B cell (primary cell): ENCODE data around the gene YEATS2. TPM values are rescaled to one million over a fixed set of nuclear protein-coding genes. Genes with fewer than 3 reads are reported as not detected.

Experiments used
- ATAC-seq: fragments of 200-7000 bp; cut with Tn5 transposase; one replicate; pipeline ENCODE4 v1.10.0; 2021; ENCODE audit warnings: low read depth, mild to moderate bottlenecking, moderate number of reproducible peaks, moderate library complexity
- CTCF ChIA-PET: fragments of 350-600 bp; sonication (Branson Sonifier 250); formaldehyde crosslinking; loops from one replicate; lab custom pipeline; 2021; ENCODE audit warnings: antibody characterized with exemption, inconsistent platforms; lab: Charles Lee
- POLR2A ChIA-PET: fragments of 350-600 bp; sonication (Branson Sonifier 250); formaldehyde crosslinking; loops from one replicate; lab custom pipeline; 2021; ENCODE audit warnings: antibody characterized with exemption; lab: Charles Lee
- DNase-seq: peaks from one replicate; pipeline ENCODE4 v3.0.0; 2013
- H2AFZ ChIP-seq: 2 replicates; pipeline ENCODE4 v1.6.1; 2012; ENCODE audit warnings: mild to moderate bottlenecking, low read depth, low read length; ENCODE audit not compliant: insufficient read depth, poor library complexity, severe bottlenecking
- H3K27ac ChIP-seq, 2 donors: 1 replicate in 1 of 2; 2 replicates in 1 of 2; pipeline ENCODE4 v1.5.1; 2012 to 2013; ENCODE audit warnings: low read length in 2 of 2, mild to moderate bottlenecking in 2 of 2, moderate library complexity in 1 of 2
- H3K27me3 ChIP-seq, 4 experiments: fragments of 200-600 bp in 1 of 4; sonication (generic) in 1 of 4; replicated peaks in 1 of 4; 1 replicate in 2 of 4; 2 replicates in 2 of 4; pipeline versions ENCODE4 v1.6.1 to v1.7.0; 2013 to 2016; ENCODE audit warnings: low read length in 3 of 4, mild to moderate bottlenecking in 2 of 4, mixed read lengths in 1 of 4, moderate library complexity in 1 of 4; ENCODE audit not compliant: insufficient read depth in 4 of 4, control insufficient read depth in 3 of 4; ENCODE audit errors: control extremely low read depth in 1 of 4
- H3K36me3 ChIP-seq, 2 experiments: replicated peaks in 1 of 2; 1 replicate in 1 of 2; 2 replicates in 1 of 2; pipeline versions ENCODE4 v1.6.1 to v1.7.1; 2013; ENCODE audit warnings: low read length in 1 of 2; ENCODE audit not compliant: insufficient read depth in 2 of 2, control insufficient read depth in 1 of 2; ENCODE audit errors: control extremely low read depth in 1 of 2, extremely low read depth in 1 of 2
- H3K4me1 ChIP-seq, 2 donors: fragments of 200-600 bp in 1 of 2; sonication (generic) in 1 of 2; 1 replicate in 1 of 2; 2 replicates in 1 of 2; pipeline versions ENCODE4 v1.5.1 to v1.6.1; 2013 to 2017; ENCODE audit warnings: low read length in 2 of 2; ENCODE audit not compliant: control insufficient read depth in 2 of 2, insufficient read depth in 2 of 2
- H3K4me2 ChIP-seq: replicated peaks from 2 replicates; pipeline ENCODE3; 2012; ENCODE audit warnings: mild to moderate bottlenecking, low read depth, low read length; ENCODE audit not compliant: poor library complexity, severe bottlenecking
- H3K4me3 ChIP-seq, 5 experiments: fragments of 200-600 bp in 1 of 5; sonication (generic) in 1 of 5; 1 replicate in 3 of 5; 2 replicates in 2 of 5; pipeline versions ENCODE4 v1.5.1 to v1.7.0; 2011 to 2016; ENCODE audit warnings: low read length in 4 of 5, mild to moderate bottlenecking in 4 of 5, low read depth in 2 of 5, control low read depth in 1 of 5, moderate library complexity in 1 of 5; ENCODE audit not compliant: insufficient read depth in 1 of 5; ENCODE audit errors: control extremely low read depth in 1 of 5, extremely low read depth in 1 of 5
- H3K79me2 ChIP-seq: fragments of 200-600 bp; sonication (generic); one replicate; pipeline ENCODE4 v1.6.0; 2016; ENCODE audit warnings: low read length; ENCODE audit not compliant: control insufficient read depth, insufficient read depth
- H3K9ac ChIP-seq: fragments of 200-600 bp; sonication (generic); 2 replicates; pipeline ENCODE4 v1.6.1; 2017; ENCODE audit warnings: mild to moderate bottlenecking, low read length, moderate library complexity
- H3K9me3 ChIP-seq, 3 donors: one replicate each; pipeline versions ENCODE4 v1.6.1 to v1.7.1; 2013; ENCODE audit warnings: low read length in 2 of 3; ENCODE audit not compliant: control insufficient read depth in 2 of 3, insufficient read depth in 1 of 3; ENCODE audit errors: control extremely low read depth in 1 of 3
- H4K20me1 ChIP-seq: 2 replicates; pipeline ENCODE4 v1.6.0; 2012; ENCODE audit warnings: mild to moderate bottlenecking, low read length; ENCODE audit not compliant: insufficient read depth, control insufficient read depth, poor library complexity, severe bottlenecking
- H3K27ac Mint-ChIP-seq: one replicate; pipeline ENCODE4 v1.8.0; 2021; ENCODE audit warnings: mixed read lengths
- H3K27me3 Mint-ChIP-seq: one replicate; pipeline ENCODE4 v1.8.0; 2021; ENCODE audit warnings: mixed read lengths
- H3K4me1 Mint-ChIP-seq: one replicate; pipeline ENCODE4 v1.8.0; 2021; ENCODE audit warnings: mixed read lengths
- H3K4me3 Mint-ChIP-seq: one replicate; pipeline ENCODE4 v1.8.0; 2021; ENCODE audit warnings: mixed read lengths
- H3K9me3 Mint-ChIP-seq: one replicate; pipeline ENCODE4 v1.8.0; 2022; ENCODE audit warnings: mixed read lengths; ENCODE audit not compliant: insufficient read depth
- CTCF ChIP-seq: fragments of 200-600 bp; IDR thresholded peaks from one replicate; pipeline ENCODE4 v1.8.0; 2022; ENCODE audit warnings: antibody characterized with exemption, mild to moderate bottlenecking
- EZH2 ChIP-seq: IDR thresholded peaks from 2 replicates; pipeline ENCODE4 v1.6.1; 2012; ENCODE audit warnings: borderline replicate concordance, low read depth, mild to moderate bottlenecking, moderate library complexity, low read length; ENCODE audit not compliant: insufficient read depth, poor library complexity, severe bottlenecking
- WGBS: methylation state at CpG from one replicate; pipeline ENCODE4 v1.1.5; 2013; ENCODE audit warnings: missing lambda C conversion rate; ENCODE audit not compliant: insufficient coverage; 5-methylcytosine and 5-hydroxymethylcytosine counted together
- intact Hi-C: fragments of 100-400 bp; cut with micrococcal nuclease; formaldehyde crosslinking; loops from one replicate; pipeline ENCODE4 v1.10.0; 2022
- polyA plus RNA-seq: library from polyadenylated mRNA; depleted of rRNA; stranded (reverse); fragments of >200 nt; gene quantifications from 2 replicates; pipeline ENCODE4 v1.2.3, GENCODE V29; 2012
- total RNA-seq, 2 donors: library from RNA; stranded (reverse); fragments of 120-200 nt in 1 of 2; gene quantifications; 1 replicate in 1 of 2; 2 replicates in 1 of 2; pipeline versions ENCODE4 v1.2.3 to v1.2.4, GENCODE V29; 2013 to 2022

The YEATS2 gene
- total and polyA plus RNA-seq, 2 donors (not counting 1 experiment from before 2014, with no cell fraction given) = 21.8 to 26.7 TPM

GRCh38 chr3:183764847-183765731 lies 67.5 kb downstream of the YEATS2 start:
- TF ChIP-seq EZH2 (no peak), CTCF (no peak)
- H3K4me1 ChIP-seq = peaks cover 9% of the 10 kb centered on the region in 2 donors
- Mint-ChIP-seq H3K27ac (no peak overlapping the region), H3K4me3 (no peak overlapping the region), H3K27me3 (no peaks in the 10 kb centered on the region), H3K9me3 (no peaks in the 10 kb centered on the region), H3K4me1 (peaks cover 11% of the 10 kb centered on the region)
- peaks cover 0 to 29% of the 10 kb centered on the region in 2 experiments for H3K36me3 ChIP-seq
- no peak overlapping the region for H3K9ac ChIP-seq
- no peak overlapping the region for H3K4me3 ChIP-seq
- WGBS = 53% methylated on average over 4 of the region's 7 CpGs
- no peak overlapping the region for H3K27ac ChIP-seq
- peaks cover 4% of the 10 kb centered on the region for H4K20me1 ChIP-seq
- ChIA-PET POLR2A (interaction anchor here (0.6 kb wide), 2 partner anchors 295 to 347 kb away, joined by 3 read pairs; no protein-coding TSS in a partner anchor), CTCF (interaction anchor here (0.9 to 4.5 kb wide), 15 partner anchors 8 to 586 kb away, joined by 3 to 75 read pairs (median 4); partner anchors contain the start of gene KLHL24)
- no peaks in the 10 kb centered on the region for H3K27me3 ChIP-seq
- DNase-seq (peak; percentile 18), ATAC-seq (no peak)
- H3K4me2 ChIP-seq = no peak overlapping the region
- H2AFZ ChIP-seq = no peak overlapping the region
- intact Hi-C loops = loop anchor here (5.0 kb wide), 1 partner anchor 213 kb away; no protein-coding TSS in a partner anchor
- H3K79me2 ChIP-seq = no peaks in the 10 kb centered on the region
- no peaks in the 10 kb centered on the region for H3K9me3 ChIP-seq

- peak overlapping the region in 1 of 2 donors; percentile 48 for H3K27ac ChIP-seq
- no peak overlapping the region for H3K27ac Mint-ChIP-seq
- POLR2A ChIA-PET = no interaction called here
Measured at GRCh38 chr3:183766107-183766506, 68.5 kb downstream of the YEATS2 start.

More at GRCh38 chr3:183766107-183766506, 68.5 kb downstream of the YEATS2 start:
- no peaks in the 10 kb centered on the region for H3K79me2 ChIP-seq
- no peaks in the 10 kb centered on the region for H3K9me3 ChIP-seq
- no peak overlapping the region for H3K4me3 Mint-ChIP-seq
- peaks cover 0 to 26% of the 10 kb centered on the region in 2 experiments for H3K36me3 ChIP-seq
- ATAC-seq = no peak
- no peaks in the 10 kb centered on the region for H3K9me3 Mint-ChIP-seq
- TF ChIP-seq CTCF = no peak
- TF ChIP-seq EZH2 = no peak
- CTCF ChIA-PET = interaction anchor here (0.9 to 4.5 kb wide), 19 partner anchors 9 to 643 kb away, joined by 3 to 75 read pairs (median 5); partner anchors contain the start of gene KLHL24
- H3K27me3 ChIP-seq = no peaks in the 10 kb centered on the region
- H3K27me3 Mint-ChIP-seq = no peaks in the 10 kb centered on the region
- intact Hi-C loops = loop anchor here (5.0 kb wide), 1 partner anchor 214 kb away; no protein-coding TSS in a partner anchor
- H2AFZ ChIP-seq = no peak overlapping the region
- peaks cover 4% of the 10 kb centered on the region for H4K20me1 ChIP-seq
- no peak for DNase-seq
- H3K9ac ChIP-seq = no peak overlapping the region
- H3K4me1 ChIP-seq = peaks cover 9% of the 10 kb centered on the region in 2 donors
- H3K4me1 Mint-ChIP-seq = peaks cover 11% of the 10 kb centered on the region
- H3K4me2 ChIP-seq = no peak overlapping the region
- H3K4me3 ChIP-seq = no peak overlapping the region
